HL-60 (cell line): Measurements from ENCODE around the gene DLL4.

Source experiments
- DNase-seq, 2 experiments: peaks; one replicate each; pipeline ENCODE4 v3.0.0-alpha.2; 2010 to 2020; ENCODE audit warnings: low read depth in 1 of 2, low spot score in 1 of 2
- H3K27ac ChIP-seq: fragments of 250-450 bp; sonication (Bioruptor Pico); replicated peaks from 2 replicates; pipeline ENCODE4 v1.5.1; 2020; ENCODE audit warnings: mild to moderate bottlenecking, moderate library complexity
- H3K27me3 ChIP-seq: fragments of 250-450 bp; sonication (Bioruptor Pico); 2 replicates; pipeline ENCODE4 v1.5.1; 2021; ENCODE audit warnings: mild to moderate bottlenecking, moderate library complexity; ENCODE audit not compliant: insufficient read depth, poor library complexity, severe bottlenecking
- H3K4me3 ChIP-seq: replicated peaks from 2 replicates; pipeline ENCODE4 v1.5.1; 2011; ENCODE audit warnings: mild to moderate bottlenecking, control low read depth, low read length; ENCODE audit not compliant: insufficient read depth
- GABPA ChIP-seq: IDR thresholded peaks from 2 replicates; pipeline ENCODE4 v1.6.1; 2012; ENCODE audit warnings: low read depth
- POLR2AphosphoS5 ChIP-seq: IDR thresholded peaks from 2 replicates; pipeline ENCODE4 v1.6.1; 2012; ENCODE audit warnings: low read depth
- SPI1 ChIP-seq: IDR thresholded peaks from 2 replicates; pipeline ENCODE4 v1.6.1; 2012; ENCODE audit warnings: low read depth, mild to moderate bottlenecking, borderline replicate concordance
- TF ChIP-seq, protein P1 (sequence below): IDR thresholded peaks from 2 replicates; pipeline ENCODE4 v1.6.1; 2012; ENCODE audit warnings: low read depth; ENCODE audit not compliant: insufficient replicate concordance
- TF ChIP-seq, protein P2 (sequence below): IDR thresholded peaks from one replicate; pipeline ENCODE4 v1.5.1; 2011; ENCODE audit warnings: low read length, control low read depth, inconsistent platforms; ENCODE audit not compliant: insufficient read depth

Gene DLL4

DNA sequence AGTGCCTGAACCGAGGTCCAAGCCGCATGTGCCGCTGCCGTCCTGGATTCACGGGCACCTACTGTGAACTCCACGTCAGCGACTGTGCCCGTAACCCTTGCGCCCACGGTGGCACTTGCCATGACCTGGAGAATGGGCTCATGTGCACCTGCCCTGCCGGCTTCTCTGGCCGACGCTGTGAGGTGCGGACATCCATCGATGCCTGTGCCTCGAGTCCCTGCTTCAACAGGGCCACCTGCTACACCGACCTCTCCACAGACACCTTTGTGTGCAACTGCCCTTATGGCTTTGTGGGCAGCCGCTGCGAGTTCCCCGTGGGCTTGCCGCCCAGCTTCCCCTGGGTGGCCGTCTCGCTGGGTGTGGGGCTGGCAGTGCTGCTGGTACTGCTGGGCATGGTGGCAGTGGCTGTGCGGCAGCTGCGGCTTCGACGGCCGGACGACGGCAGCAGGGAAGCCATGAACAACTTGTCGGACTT is 7.1 kb downstream of the DLL4 start:
- H3K4me3 ChIP-seq: no peak overlapping the region
- H3K27me3 ChIP-seq: no peaks in the 10 kb centered on the region
- DNase-seq: no peak
- no peak for TF ChIP-seq SPI1
- TF ChIP-seq, protein P1, sequence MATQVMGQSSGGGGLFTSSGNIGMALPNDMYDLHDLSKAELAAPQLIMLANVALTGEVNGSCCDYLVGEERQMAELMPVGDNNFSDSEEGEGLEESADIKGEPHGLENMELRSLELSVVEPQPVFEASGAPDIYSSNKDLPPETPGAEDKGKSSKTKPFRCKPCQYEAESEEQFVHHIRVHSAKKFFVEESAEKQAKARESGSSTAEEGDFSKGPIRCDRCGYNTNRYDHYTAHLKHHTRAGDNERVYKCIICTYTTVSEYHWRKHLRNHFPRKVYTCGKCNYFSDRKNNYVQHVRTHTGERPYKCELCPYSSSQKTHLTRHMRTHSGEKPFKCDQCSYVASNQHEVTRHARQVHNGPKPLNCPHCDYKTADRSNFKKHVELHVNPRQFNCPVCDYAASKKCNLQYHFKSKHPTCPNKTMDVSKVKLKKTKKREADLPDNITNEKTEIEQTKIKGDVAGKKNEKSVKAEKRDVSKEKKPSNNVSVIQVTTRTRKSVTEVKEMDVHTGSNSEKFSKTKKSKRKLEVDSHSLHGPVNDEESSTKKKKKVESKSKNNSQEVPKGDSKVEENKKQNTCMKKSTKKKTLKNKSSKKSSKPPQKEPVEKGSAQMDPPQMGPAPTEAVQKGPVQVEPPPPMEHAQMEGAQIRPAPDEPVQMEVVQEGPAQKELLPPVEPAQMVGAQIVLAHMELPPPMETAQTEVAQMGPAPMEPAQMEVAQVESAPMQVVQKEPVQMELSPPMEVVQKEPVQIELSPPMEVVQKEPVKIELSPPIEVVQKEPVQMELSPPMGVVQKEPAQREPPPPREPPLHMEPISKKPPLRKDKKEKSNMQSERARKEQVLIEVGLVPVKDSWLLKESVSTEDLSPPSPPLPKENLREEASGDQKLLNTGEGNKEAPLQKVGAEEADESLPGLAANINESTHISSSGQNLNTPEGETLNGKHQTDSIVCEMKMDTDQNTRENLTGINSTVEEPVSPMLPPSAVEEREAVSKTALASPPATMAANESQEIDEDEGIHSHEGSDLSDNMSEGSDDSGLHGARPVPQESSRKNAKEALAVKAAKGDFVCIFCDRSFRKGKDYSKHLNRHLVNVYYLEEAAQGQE: no peak
- TF ChIP-seq, protein P2, sequence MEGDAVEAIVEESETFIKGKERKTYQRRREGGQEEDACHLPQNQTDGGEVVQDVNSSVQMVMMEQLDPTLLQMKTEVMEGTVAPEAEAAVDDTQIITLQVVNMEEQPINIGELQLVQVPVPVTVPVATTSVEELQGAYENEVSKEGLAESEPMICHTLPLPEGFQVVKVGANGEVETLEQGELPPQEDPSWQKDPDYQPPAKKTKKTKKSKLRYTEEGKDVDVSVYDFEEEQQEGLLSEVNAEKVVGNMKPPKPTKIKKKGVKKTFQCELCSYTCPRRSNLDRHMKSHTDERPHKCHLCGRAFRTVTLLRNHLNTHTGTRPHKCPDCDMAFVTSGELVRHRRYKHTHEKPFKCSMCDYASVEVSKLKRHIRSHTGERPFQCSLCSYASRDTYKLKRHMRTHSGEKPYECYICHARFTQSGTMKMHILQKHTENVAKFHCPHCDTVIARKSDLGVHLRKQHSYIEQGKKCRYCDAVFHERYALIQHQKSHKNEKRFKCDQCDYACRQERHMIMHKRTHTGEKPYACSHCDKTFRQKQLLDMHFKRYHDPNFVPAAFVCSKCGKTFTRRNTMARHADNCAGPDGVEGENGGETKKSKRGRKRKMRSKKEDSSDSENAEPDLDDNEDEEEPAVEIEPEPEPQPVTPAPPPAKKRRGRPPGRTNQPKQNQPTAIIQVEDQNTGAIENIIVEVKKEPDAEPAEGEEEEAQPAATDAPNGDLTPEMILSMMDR: no peak
- no peak for TF ChIP-seq POLR2AphosphoS5
- no peak for TF ChIP-seq GABPA
- H3K27ac ChIP-seq: no peak overlapping the region

DNA sequence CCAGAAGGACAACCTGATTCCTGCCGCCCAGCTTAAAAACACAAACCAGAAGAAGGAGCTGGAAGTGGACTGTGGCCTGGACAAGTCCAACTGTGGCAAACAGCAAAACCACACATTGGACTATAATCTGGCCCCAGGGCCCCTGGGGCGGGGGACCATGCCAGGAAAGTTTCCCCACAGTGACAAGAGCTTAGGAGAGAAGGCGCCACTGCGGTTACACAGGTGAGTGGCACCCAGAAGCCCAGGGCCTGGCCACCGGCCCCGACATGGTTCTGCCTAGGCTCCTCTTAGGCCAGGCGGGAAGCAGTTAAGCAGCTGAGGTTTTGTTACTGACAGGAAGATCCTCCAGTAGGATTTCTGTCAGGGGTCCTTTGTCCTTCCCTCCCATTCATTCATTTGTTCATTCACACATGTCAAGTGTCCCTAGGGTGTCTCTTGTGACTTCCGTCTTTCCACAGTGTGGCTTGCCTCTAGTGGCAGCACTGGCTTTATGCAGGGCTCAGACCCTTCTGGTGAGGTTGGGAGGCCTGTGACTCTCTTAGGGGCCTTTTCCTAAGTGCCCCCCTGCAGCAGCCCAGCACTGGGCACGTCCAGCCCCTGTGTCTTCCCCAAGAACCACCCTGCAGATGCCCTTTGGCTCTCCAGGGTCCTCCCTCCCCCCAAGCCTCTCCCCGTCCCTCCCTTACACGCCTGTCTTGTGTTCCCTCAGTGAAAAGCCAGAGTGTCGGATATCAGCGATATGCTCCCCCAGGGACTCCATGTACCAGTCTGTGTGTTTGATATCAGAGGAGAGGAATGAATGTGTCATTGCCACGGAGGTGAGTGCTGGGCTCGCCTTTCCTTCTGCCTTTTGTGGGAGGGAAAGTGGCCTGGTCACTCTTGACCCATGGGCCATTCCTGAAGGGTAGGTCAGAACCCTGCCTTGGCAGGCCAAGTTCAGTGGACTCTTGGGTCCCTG is 7.8 kb downstream of the DLL4 start:
- no peak for TF ChIP-seq POLR2AphosphoS5
- no peak for TF ChIP-seq GABPA
- TF ChIP-seq, protein P1: no peak
- TF ChIP-seq SPI1: no peak
- TF ChIP-seq, protein P2: no peak
- Histone ChIP-seq H3K4me3 (no peak overlapping the region), H3K27ac (no peak overlapping the region), H3K27me3 (no peaks in the 10 kb centered on the region)
- DNase-seq: no peak

DNA sequence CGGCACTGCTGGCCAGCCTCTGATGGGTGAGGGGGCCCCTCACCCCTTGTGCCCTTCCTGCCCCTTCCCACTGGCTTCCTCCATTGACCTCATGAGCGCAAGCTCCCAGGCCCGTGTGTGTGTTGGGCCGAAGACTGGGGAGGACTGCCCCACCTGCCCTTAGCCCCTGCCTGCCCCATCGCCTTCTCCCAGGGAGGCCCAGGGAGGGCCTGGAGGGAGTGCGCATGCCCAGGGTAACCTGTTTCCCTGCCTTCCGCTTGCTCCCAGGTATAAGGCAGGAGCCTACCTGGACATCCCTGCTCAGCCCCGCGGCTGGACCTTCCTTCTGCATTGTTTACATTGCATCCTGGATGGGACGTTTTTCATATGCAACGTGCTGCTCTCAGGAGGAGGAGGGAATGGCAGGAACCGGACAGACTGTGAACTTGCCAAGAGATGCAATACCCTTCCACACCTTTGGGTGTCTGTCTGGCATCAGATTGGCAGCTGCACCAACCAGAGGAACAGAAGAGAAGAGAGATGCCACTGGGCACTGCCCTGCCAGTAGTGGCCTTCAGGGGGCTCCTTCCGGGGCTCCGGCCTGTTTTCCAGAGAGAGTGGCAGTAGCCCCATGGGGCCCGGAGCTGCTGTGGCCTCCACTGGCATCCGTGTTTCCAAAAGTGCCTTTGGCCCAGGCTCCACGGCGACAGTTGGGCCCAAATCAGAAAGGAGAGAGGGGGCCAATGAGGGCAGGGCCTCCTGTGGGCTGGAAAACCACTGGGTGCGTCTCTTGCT is 8.8 kb downstream of the DLL4 start:
- Histone ChIP-seq H3K27ac (no peak overlapping the region), H3K27me3 (no peaks in the 10 kb centered on the region), H3K4me3 (no peak overlapping the region)
- TF ChIP-seq POLR2AphosphoS5: no peak
- no peak for TF ChIP-seq GABPA
- TF ChIP-seq, protein P2: no peak
- TF ChIP-seq SPI1: no peak
- TF ChIP-seq, protein P1: no peak
- no peak for DNase-seq
